Stimulated activated CD8-positive, alpha-beta memory T cell treated with anti-CD3 and anti-CD28 coated beads, Interleukin-2, amount 100 ng/mL, for 48 hours (primary cell): ENCODE results near the gene CEP170B.
A peak's percentile ranks its signal among the peaks of the same experiment; 100 is the strongest.
"Not testable (repeated sequence)": the region's sequence is repeated elsewhere in the genome, so short reads cannot be mapped to it uniquely, and the experiment has no call there.

Experiments used
- DNase-seq, 2 donors: peaks; one replicate each; pipeline ENCODE4 v3.0.0-alpha.2; 2020; ENCODE audit warnings: low read depth in 2 of 2

The CEP170B gene

DNA sequence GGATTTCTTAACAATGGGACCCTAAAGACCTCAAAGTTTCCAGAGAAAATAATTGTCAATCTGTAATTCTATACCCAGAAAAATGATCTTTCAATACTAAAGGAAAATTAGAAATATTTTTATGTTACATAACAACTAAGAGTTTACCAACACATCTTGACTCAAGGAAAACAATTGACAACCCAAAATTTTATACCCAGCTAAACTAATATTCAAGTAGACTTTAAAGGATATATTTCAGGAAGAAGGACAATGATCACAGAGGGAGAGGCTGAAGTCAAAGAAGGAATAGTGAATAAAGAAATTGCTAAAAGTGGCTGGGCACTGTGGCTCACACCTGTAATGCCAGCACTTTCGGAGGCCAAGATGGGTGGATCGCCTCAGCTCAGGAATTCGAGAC is 47.0 kb downstream of the CEP170B start:
- DNase-seq, result no peak

DNA sequence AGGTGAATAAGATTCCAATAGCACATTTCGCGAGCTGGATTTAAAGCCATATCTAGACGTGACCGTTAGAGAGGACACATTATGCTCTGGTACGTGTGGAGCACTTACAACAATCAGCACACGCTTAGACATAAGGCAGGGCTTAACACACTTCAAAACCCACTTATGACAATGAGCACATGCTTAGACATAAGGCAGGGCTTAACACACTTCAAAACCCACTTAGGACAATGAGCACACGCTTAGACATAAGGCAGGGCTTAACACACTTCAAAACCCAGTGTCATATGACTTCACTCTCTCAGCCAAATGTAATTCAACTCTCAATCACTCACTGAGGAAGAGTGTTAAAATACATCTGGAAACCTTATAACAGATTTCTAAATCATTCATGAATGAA is 48.4 kb downstream of the CEP170B start:
- no peak for DNase-seq

DNA sequence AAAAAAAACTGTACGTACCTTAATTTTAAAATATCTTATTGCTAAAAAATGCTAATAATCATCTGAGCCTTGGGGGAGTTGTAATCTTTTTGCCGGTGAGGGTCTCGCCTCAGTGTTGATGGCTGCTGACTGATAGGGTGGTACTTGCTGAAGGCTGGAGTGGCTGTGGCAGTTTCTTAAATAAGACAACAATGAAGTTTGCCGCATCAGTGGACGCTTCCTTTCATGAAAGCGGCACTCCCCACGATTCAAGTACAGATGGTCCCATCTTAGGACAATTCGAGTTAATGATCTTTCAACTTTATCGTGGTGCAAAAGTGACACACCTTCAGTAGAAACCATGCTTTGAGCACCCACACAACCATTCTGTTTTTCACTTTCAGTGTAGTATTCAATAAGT is 52.0 kb downstream of the CEP170B start:
- DNase-seq, result no peak

DNA sequence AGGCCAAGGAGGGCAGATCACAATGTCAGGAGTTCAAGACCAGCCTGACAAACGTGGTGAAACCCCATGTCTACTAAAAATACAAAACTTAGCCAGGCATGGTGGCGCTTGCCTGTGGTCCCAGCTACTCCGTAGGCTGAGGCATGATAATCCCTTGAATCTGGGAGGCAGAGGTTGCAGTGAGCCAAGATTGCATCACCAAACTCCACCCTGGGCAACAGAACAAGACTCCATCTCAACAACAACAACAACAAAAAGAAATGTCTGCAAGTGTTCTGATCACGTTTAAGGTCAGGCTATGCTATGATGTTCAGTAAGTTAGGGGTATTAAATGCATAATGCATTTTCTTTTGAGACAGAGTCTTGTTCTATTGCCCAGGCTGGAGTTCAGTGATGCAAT is 52.9 kb downstream of the CEP170B start:
- DNase-seq, result no peak

DNA sequence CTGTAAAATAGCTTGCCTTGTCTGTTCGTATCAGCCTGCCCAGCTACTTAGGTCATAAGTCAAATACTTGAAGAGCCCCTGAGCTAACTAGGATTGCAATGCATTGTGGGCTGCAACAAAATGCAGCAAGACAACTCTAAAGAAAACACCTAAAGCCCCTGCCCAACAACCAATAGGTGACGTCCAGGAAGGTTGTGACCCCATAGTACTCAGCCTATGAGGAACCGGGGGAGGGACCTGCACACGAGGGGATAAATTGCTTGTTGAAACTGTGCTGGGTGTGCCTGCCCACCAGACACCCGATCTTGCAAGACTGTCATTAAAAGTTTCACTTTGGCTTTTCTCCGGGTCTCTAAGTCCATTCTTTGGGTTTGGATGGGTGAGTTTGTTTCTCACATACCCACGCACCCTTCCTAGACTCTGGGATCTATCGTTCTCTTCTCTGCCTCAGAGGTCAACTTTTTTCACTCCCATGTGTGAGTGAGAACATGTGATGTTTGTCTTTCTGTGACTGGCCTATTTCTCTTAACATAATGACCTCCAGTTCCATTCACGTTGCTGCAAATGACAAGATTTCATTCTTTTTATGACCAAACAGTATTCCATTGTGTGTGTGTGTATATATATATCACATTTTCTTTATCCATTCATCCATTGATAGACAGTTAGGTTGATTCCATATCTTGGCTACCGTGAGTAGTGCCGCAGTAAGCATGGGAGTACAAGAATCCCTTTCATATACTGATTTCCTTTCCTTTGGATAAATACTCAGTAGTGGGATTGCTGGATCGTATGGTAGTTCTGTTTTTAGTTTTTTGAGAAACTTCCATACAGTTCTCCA is 54.3 kb downstream of the CEP170B start:
- DNase-seq, result not testable (repeated sequence)

DNA sequence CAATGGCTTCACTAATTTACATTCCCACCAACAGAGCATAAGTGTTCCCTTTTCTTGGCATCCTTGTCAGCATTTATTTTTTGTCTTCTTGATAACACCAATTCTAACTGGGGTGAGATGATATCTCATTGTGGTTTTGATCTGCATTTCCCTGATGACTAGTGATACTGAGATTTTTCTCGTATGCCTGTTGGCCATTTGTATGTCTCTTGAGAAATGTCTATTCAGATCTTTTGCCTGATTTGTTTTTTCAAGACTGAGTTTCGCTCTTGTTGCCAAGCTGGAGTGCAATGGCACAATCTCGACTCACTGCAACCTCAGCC is 54.9 kb downstream of the CEP170B start:
- DNase-seq, result no peak

DNA sequence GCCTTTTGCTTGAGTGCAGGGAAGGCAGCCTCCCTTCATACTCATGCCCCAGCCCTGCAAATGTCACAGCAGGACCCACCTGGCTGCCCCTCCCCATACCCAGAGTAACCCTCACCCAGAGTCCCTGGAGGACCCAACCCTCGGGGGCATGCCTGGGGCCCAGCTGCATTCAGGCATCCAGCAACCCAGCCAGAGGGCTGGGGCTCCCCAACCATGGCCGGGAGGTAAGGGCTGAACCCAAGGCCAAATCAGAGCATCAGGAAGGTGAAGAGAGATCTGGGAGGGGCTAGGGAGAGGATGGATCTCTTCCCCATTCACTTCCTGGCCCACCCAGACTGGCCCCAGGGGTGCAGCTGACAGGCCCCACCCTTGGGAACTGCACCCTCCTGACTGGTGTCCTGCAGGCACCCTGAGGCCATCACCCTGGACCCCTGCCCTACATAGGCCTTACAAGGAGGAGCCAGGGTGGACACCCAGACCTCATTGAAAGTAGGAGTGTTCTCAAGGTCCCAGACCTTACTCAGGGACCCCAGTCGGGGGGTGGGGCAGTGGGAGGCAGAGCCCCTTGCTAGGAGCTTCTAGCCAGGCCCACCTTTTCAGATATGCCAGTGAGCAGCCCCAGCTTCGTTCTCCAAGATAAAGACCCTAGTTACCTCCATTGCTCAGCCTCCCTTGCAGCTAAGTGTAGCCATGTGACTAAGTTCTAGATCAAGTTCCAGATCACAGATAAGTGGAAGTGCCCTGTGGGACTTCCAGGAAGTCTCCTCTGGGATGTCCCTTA is 58.8 kb downstream of the CEP170B start:
- DNase-seq, result no peak

DNA sequence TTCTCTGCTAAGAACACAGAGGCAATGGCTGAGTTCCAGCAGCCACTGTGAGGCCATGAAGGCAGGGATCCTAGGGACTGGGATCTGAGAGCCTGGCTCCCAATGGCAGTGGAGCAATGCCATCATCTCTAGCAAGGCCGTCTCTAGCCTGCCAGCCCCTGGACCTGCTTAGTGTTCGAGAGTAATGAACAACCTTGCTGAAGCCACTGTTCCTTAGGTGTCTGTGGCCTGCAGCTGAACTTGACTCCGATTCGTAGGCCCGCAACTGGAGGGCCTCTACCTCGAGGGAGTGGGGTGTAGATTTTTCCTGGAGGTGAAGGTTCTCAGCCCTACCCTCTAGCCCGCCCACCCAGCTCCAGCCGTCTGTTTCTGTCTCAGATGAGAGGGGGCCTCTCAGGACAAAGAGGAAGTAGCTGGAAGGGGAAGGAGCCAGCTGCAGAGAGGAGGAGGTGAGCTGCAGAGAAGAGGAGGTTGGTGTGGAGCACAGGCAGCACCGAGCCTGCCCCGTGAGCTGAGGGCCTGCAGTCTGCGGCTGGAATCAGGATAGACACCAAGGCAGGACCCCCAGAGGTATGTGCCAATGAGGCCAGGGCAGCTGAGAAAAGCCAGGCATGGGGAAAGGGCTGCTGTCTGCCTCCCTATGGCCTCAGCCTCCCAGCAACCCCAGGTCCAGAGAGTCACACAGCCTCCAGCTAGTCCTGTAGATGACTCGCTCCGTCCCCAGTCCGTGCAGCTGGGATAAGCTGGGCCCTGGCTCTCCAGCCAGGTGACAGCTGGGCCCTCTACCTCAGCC is 59.5 kb downstream of the CEP170B start, which contains the start of gene PLD4:
Gene PLD4 (plus strand): TSS at position 459 of the 793 bp plus-strand sequence. CDS start 2,262 bp downstream, outside the sequence.
- no peak for DNase-seq

DNA sequence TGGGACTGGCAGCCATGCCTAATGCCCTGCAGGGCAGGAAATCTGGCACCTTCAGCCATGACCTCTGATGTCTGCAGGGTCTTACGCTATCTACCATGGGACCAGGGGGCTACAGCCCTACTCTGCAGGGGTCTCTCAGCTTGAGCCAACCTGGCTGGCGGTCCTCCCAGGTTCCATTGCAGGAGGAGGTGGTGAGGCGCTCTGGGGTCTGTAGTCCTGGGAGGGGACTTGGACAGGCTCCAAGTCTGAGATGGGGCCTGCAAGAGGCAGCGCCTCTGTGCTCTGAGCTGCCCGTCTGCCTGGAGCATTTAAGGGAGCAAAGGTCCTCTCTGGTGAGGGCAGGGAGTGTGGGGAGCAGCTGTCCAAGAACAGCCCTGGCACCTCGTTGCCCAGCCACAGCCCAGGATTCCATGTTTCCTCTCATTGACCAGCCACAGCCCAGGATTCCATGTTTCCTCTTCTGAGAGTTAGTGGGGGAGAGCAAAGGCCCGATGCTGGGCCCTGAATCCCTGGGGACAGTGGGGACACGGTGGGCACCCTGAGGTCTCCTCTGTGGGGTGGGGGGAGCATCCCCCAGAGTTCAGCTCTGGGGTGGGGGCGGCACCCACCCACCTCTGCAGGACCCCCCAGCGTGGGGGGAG is 60.3 kb downstream of the CEP170B start:
- no peak for DNase-seq

DNA sequence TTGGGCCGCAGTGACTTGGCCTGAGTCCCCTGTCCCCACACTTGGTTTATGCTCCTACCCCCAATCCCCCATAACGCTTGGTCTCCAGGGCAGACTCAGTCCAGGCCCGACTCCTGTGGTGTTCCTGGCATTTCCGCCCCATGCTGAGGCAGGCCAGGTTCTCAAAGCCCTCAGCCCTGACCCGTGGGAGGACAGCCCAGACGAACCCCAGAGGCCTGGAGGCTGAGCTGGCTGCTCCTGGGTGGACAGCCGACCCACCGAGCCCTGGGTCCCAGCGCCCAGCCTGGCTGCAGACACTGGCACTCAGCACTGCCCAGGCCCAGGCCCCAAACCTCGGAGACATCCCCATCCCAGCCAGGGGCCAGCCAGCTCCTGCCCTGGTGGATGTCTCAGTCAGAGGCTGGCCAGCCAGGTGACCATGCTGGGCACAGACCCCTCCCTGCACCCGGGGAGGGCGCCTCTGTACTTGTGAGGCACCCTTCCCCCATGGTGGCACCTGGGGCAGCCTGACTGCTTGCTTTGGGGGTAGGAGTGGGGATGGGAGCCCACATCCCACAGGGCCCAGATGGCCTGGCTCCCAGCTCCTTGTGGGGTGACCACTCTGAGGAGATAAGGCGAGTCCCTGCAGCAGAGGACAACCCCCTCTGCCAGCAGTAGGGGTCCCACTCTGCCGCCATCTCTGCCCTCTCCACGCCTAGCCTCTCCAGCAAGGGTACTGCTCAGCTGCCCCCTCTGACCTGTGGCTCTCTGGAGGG is 61.0 kb downstream of the CEP170B start:
- DNase-seq, result no peak

DNA sequence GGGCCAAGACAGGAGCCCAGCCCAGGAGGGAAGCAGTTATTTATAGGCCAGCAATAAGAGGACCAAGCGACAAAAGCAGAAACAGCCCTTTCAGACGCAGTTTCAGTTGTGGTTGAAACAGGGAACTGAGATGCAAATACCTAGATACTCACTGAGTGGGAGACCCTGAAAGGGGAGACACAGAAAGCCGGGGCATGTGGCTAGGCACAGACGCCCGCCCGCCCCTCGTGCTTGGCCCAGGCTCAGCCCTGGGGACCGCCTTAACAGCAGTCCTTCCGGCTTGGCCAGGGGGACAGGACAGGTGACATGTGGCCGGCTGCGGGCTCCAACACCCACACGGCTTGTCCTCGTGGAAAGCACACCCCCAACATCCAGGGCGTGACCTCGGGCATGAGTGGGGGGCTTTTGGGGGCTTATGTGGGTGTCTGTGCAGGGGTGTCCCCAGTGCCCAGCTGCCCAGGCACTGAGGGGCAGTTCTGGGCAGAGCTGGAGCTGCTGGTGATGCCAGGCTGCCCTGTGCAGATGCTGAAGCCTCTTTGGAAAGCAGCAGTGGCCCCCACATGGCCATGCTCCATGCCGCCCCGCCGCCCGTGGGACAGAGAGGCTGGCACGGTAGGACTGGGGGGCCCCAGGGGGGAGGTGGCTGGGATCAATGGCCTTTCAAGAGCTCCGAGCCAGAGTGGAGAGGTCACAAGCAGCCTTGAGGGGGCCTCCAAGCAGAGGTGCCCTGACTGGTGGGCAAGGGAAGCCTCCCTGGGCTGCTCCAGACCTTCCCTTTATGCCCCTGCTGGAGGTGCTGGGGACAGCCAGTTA is 61.8 kb downstream of the CEP170B start:
- DNase-seq, result peak in 1 of 2 donors; percentile 34

DNA sequence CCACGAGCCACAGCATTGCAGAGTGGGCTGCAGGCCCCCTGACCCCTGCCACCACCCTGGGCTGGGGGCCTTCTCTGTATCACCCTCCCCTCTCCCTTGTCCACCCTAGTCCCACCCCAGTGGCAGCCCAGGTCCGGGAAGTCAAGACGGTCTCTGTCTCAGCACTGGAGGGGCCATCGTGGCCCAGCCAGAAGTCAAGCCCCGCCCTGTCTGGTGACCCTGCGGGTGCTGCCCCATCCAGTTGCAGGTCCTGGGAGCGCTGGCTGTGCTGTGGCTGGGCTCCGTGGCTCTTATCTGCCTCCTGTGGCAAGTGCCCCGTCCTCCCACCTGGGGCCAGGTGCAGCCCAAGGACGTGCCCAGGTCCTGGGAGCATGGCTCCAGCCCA is 62.4 kb downstream of the CEP170B start:
- no peak for DNase-seq

DNA sequence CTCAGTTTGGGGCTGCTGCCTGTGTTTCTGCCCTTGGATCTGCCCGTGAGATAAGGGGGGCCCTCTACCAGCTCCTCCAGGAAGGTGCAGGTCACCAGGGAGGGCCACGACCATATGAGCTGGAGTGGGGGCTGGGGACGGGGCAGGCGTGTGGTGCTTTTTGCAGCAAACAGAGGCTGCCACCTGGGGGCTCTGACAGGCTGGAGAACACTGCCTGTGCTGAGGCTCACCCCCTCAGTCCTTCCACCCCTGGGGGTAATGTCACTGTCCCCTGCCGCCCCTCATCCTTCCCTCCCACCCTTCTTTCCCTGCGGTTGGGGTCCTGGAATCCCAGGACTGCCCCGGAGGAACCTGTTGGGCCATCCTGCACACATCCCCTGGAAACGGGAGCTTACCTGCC is 62.8 kb downstream of the CEP170B start:
- no peak for DNase-seq

DNA sequence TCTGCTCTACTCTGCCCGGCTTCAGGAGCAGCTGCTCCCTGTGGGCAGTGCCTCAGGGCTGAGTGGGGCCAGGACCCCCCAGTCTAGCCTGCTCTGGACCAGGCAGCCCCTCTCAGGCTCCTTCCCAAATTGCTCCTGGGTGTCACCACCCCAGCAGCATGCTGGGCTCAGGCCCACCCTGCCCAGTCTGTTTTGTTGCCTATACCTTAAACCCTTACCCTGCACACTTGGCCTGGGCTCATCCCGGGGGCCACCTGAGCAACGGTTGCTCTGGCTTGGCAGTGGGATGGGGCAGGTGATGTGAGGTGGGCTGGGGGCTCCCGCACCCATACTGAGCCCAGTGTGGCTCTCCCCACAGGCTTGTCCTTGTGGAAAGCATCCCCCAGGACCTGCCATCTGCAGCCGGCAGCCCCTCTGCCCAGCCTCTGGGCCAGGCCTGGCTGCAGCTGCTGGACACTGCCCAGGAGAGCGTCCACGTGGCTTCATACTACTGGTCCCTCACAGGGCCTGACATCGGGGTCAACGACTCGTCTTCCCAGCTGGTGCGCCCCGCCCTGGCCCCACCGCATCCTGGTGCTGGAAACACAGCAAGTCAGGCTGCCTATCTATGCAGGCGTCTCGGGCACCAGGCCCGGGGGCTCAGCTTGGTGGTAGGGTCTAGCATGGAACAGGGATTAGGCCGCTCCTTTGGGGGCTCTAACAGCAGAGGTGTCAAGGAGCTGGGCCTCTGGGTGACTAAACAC is 63.5 kb downstream of the CEP170B start:
- no peak for DNase-seq

DNA sequence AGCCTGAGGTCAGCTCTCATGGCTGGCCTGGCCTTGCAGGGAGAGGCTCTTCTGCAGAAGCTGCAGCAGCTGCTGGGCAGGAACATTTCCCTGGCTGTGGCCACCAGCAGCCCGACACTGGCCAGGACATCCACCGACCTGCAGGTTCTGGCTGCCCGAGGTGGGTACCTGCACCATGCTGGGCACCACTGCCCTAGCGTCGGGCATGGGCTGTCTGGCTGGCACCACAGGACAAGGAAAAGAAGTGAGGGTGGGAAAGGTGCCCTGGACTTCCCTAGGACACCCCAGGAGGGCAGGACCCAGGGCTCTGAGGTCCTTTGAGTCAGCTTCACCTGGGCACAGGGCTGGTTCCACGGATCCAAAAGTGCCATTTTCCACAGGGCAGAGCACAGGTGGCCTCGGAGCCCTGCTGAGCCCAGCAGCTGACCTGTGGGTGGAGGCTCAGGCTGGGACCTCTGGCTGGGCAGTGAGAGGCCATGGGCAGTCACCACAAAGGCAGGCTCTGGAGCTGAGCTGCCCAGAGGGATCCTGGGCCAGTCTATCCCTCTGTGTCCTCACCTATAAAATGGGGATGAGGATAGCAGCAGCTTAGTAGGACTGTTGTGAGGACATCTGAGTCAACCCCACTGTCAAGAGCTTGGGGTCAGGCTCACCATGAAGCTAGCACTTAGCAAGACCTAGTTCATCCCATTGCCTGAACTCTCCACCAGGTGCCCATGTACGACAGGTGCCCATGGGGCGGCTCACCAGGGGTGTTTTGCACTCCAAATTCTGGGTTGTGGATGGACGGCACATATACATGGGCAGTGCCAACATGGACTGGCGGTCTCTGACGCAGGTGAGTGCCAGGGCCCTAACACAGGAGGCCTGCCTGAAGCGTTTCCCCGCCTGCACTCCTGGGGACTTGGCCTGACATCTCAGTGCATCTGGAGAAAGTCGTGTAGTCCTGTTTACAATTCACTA is 64.5 kb downstream of the CEP170B start:
- DNase-seq, result no peak

DNA sequence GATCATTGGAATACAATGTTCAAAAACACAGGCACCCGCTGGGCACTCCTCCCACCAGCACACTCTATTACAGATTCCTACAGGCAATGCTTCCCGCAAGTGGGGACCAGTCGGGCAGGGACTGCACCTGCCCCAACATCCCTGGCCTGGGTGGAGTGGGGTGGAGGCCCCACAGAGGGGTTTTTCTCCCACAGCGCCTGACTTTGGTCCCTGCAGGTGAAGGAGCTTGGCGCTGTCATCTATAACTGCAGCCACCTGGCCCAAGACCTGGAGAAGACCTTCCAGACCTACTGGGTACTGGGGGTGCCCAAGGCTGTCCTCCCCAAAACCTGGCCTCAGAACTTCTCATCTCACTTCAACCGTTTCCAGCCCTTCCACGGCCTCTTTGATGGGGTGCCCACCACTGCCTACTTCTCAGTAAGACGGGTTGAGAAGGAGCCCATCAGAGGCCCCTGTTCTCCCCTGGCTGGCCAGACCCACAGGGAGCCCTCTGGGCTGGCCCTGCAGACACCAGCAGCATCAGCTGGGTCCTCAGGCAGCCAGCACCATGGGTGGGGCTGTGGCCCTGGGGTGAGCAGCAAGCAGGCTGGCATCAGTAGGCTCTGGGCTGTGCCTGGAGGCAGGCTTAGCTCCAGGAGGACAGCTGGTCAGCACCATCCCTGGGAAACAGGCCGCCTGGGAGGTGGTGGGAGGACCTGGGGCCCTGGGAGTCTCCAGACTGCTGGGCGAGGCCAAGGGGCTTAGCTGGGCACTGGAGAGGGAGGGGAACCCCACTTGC is 65.6 kb downstream of the CEP170B start:
- no peak for DNase-seq

DNA sequence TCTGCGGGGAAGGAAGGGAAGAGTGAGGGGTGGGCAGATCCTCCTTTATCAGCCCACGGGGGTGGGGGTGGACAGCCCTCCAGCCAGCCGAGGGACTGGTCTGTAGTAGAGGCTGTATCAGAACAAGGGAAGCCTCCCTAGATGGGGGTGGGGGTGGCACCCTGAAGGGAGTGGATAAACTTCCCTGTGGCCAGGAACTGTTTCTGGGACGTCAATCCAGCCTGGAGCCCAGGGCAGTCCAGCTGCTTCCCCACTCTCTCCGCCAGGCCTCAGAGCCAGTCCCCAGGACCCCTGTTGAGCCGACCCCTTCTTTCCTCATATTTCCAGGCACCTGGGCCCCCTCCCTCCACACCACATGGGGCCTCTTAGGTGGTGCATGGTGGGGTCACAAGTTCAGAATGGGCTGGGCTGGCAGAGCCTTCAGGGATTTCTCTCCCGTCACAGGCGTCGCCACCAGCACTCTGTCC is 66.3 kb downstream of the CEP170B start:
- DNase-seq, result no peak
